Measurements from ENCODE around the gene IQSEC2.

- no peak for TF ChIP-seq CTCF (IDR thresholded peaks at IDR 0.05; ENCODE audit: low read depth, low read length)
- no peak for TF ChIP-seq POLR2A (IDR thresholded peaks at IDR 0.05; ENCODE audit: extremely low read depth, insufficient read length)
Observed at GRCh38 chrX:53233536-53233935, 47.8 kb downstream of the IQSEC2 start.

Measured in NB4 (cell line).